NCI-H1436 treated with DMSO at 0.1 percent for 48 hours (cell line): Measurements from ENCODE around the gene DTNA.
"Not testable (repeated sequence)": the region's sequence is repeated elsewhere in the genome, so short reads cannot be mapped to it uniquely, and the experiment has no call there.

Experiments
- DNase-seq: peaks from one replicate; lab custom pipeline; 2025; lab: John Stamatoyannopoulos, UW

DTNA gene

DNA sequence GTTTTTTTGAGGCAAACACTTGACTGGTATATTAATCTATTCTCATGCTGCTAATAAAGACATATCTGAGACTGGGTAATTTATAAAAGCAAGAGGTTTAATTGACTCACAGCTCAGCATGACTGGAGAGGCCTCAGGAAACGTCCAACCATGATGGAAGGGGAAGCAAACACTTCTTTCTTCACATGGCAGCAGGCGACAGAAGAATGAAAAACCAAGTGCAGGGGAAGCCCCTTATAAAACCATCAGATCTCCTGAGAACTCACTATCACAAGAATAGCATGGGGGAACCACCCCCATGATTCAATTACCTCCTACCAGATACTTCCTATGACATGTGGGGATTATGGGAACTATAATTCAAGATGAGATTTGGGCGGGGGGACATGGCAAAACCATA is 194.9 kb downstream of the DTNA start:
- no peak for DNase-seq

GRCh38 chr18:34906985-34907384 is 196.9 kb downstream of the DTNA start:
- not testable (repeated sequence) for DNase-seq

- no peak for DNase-seq
These were observed 199.7 kb downstream of the DTNA start for GRCh38 chr18:34909637-34910364.

- no peak for DNase-seq
These were observed 201.0 kb downstream of the DTNA start for GRCh38 chr18:34911081-34911480.

GRCh38 chr18:34911661-34912384 is 201.7 kb downstream of the DTNA start:
- DNase-seq, result no peak

- DNase-seq, result no peak
These were observed 204.0 kb downstream of the DTNA start for GRCh38 chr18:34913837-34914661.

DNA sequence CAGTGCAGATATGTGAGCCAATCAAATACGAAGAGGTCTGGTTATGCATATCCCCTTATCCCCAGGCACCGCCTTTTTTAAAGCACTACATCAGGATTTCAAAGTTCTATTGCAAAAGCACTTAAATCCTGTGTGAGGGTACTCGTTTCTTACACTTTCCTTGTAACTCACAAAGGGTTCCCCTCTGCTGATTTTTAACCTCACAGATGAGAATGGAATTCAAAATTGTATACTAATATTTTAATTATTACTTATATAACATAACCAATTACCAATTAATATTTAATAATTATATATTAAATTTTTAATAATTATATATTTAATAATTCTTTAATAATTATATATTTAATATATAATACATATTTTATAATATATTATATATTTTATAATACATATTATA is 204.9 kb downstream of the DTNA start:
- DNase-seq, result no peak

DNA sequence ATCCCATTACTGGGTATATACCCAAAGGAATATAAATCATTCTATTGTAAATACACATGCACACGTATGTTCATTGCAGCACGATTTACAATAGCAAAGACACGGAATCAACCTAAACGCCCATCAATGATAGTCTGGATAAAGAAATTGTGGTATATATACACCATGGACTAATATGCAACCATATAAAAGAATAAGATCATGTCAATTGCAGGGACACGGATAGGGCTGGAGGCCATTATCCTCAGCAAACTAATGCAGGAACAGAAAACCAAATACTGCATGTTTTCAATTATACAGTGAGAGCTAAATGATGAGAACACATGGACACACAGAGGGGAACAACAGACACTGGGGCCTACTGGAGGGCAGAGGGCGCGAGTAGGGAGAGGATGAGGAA is 206.4 kb downstream of the DTNA start:
- not testable (repeated sequence) for DNase-seq

DNA sequence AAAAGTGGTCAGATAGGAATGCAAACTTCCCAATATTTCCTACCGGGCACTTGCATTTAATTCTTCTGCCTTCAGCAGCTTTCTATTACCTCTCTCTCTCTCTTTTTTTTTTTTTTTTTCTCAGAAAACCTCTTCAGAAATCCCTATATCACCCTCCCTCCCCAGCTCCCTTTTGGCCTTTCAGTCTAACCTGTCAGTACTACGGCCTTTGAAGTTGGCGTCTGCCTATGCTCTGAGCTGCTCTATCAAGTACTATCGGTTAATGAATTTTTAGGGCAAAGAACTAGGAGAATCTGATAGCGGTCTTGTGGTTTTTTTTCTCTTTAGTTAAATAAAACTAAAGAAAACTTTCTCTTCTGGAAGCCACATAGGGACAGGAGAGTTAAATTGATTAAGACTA is 208.8 kb downstream of the DTNA start:
- DNase-seq, result no peak

DNA sequence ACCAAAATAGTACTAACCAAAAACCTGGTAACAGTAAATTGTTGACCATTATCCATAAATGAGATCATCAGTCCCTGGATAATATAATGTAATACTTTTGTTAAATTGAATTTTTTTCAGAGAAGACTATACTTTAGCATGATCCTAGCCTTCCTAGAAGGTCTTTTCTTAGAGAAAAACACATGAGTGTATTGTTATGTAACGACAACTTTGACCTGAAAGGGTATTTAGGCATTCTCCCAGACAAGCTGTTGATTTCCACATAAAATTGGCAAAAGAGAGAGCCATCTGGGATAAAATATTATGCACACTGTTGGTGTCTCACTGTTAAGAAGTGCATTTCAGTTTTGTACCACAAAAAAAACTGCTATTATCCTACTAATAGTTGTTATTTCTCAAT is 211.1 kb downstream of the DTNA start:
- no peak for DNase-seq

- no peak for DNase-seq
These were observed 211.8 kb downstream of the DTNA start for GRCh38 chr18:34921811-34922385.

DNA sequence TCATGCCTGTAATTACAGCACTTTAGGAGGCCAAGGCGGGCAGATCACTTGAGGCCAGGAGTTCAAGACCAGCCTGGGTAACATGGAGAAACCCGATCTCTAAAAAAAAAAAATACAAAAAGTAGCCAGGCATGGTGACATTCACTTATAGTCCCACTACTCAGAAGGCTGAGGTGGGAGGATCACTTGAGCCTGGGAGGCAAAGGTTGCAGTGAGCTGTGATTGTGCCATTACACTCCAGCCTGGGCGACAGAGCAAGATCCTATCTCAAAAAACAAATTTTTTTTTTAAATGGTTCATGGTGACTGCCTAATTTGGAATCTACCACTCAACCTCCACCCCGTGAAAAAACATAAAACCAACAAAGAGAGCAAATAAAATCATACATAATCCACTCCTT is 212.5 kb downstream of the DTNA start:
- not testable (repeated sequence) for DNase-seq

- no peak for DNase-seq
These were observed 213.8 kb downstream of the DTNA start for GRCh38 chr18:34923911-34924310.

DNA sequence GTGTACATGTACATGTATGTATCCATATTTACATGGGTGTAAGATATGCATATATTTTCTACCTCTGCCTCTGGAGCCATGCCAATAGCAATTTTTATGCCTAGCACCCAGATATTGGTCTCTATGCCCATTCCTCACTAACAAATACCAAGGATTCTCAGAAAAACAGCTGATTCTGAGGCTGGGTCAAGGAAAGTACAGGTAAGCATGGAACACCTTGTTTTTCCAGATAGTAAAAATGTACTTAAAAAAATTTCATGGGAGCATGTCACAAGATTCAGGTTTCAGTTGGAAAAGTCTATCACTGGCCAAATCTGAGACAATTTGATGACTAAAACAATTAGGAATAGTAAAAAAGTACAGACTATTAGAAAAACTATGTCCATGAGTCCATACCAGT is 216.6 kb downstream of the DTNA start:
- DNase-seq, result no peak

GRCh38 chr18:34928088-34928753 is 218.1 kb downstream of the DTNA start:
- no peak for DNase-seq

DNA sequence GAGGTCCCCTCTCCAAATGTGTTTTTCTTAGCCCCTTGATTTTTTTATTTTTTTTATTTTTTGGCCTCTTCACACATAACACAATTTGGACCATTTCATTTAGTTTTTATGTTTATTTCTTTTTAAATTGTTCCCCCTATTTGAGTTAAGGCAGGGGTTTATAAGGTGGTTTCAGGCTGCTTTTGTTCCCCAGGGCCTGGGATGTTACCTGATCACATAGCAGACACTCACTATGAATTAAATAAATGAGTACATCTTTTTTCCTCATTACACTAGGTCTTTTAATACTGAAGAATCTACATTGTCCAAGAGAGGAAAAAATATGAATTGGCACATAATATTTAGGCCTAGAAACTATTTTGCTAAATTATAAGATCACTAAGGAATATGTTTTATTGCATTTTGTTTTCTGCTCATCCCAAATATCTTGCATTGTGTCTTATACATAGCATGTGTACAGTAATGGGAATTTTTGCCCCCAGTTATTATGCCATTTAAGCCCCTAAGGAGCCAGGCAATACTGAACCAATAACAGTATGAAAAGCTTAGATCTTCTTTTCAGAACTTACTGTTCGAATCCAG is 218.7 kb downstream of the DTNA start:
- DNase-seq, result no peak

DNA sequence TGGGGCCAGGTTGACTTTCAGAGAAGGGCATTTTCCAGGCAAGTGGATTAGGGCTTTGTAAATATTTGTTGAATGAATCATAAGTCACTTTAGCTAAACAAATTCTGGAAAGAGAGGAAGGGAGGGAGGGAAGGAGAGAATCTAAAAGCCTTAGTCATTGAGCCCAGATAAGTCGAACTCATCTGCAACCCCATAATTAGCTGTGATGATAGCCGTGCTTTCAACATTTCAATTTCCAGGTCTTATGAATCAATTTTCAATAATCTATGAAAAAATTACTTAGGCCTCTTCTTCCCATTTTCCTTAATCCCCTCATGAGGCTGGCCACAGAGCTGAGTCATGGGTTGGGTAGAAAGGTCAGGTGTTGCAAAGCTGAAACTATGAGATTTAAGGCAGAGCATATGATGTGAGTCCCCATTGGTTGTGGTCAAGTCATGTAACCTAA is 219.3 kb downstream of the DTNA start:
- DNase-seq, result no peak

DNA sequence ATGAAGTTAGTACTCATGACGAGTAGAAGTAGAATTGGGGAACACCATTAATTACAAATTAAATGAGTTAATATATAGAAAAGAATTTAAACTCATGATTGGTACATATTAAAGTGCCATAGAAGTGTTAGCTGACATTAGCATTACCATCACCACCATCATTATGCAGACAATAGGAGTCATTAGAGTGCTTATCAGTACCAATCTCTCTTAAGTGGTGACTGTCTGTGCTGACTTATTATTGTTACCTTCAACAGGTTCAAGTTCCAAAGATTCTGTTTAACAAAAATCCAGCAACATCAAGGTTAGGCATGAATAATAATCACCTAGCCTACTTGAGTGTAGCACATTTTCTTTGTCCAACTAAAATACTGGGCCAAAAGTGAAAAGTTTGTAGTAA is 222.3 kb downstream of the DTNA start:
- no peak for DNase-seq

GRCh38 chr18:34932792-34933466 is 222.8 kb downstream of the DTNA start:
- no peak for DNase-seq

DNA sequence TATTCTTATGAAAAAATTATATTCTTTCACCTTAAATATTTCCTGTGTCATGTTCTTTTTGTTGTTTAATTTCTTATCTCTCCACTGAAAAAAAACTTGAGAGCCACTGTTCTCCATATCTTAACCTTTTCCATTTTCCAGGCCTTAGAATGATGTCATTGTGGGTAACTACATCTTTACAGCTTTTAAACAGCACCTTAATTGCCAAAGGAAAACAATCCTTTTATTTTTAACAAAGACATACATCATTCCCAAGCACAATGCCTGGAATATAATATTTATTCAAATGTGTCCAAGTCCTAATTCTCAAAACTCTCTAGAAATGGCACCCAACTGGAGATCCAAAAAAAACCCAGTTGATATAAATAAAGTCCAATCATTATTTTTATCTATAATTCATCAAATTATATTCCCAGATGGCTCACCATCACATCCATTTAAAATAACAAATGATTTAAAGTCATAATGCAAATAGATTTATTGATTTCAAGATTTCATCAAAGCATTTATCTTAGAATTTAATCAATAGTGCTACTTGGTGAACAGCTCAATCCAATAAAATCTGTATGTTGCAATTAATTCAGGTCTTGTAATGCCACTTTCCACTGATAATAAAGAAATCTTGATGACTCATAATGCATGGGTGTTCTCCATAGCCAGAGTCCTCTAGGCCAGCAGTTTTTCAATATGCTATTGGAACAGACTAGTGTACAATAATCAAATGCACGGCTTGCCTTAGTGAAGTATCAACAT is 224.0 kb downstream of the DTNA start:
- no peak for DNase-seq
